Left cardiac atrium (tissue), 4 donors: ENCODE measurements around the gene IL36A. TPM values are rescaled to one million over a fixed set of nuclear protein-coding genes. Genes with fewer than 3 reads are reported as not detected.
A peak's percentile ranks its signal among the peaks of the same experiment; 100 is the strongest.

Experiments
- ATAC-seq, 2 donors: fragments of 200-7000 bp; cut with Tn5 transposase; one replicate each; pipeline ENCODE4 v1.9.1; 2020; ENCODE audit warnings: mild to moderate bottlenecking in 2 of 2, moderate library complexity in 2 of 2
- DNase-seq: peaks from one replicate; pipeline ENCODE4 v3.0.0-alpha.2; 2020
- intact Hi-C, 2 donors: fragments of 100-400 bp; cut with DNase I; formaldehyde crosslinking; loops; one replicate each; pipeline versions ENCODE4 v1.14.1 to v1.15.1; 2022 to 2023
- total RNA-seq, 2 donors: library from RNA; stranded (reverse); fragmentation: NEBNext Ultra II Directional; extraction: Animal tissue kit (Norgen Biotek cat#: 25700); gene quantifications; one replicate each; pipeline ENCODE4 v1.2.1, GENCODE V29; 2021
- donor health status: DM: no; HTN: yes; CAD: no.
- donor health status: DM: no; HTN: yes; CAD: no; lungs with severe emphysema.
- donor health status: DM: yes; HTN: yes; CAD: no.
- donor health status: Dilated cardiomyopathy.

The IL36A gene
- total RNA-seq, 2 donors from 2014 or later: not detected

DNA sequence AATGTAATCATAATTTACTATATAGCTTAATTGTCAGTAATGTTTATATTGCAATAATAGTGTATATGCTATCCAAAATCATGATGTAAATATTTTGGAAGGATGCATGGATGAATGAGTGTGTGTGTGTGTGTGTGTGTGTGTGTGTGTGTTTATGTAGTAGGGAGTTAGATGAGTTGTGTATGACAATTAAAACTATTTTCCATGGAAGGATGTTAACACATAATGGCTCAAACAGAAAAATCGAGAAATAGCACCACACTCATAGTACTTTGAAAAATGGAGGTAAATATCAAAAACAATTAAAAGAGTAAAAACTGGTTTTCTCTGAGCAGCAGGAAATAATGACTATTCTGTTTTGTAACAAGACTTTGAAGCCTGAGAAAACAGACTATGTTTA lies 8.1 kb upstream of the IL36A start:
- DNase-seq (no peak), ATAC-seq (no peak)
- intact Hi-C loops: no loop called here

GRCh38 chr2:113000436-113000835 lies 4.8 kb upstream of the IL36A start:
- intact Hi-C loops: no loop called here
- ATAC-seq (no peak), DNase-seq (no peak)

GRCh38 chr2:113002677-113003076 lies 2.6 kb upstream of the IL36A start:
- DNase-seq (no peak), ATAC-seq (no peak)
- intact Hi-C loops: no loop called here

GRCh38 chr2:113007250-113007649 lies 2.0 kb downstream of the IL36A start:
- DNase-seq: no peak
- ATAC-seq: no peak
- intact Hi-C loops: no loop called here

- DNase-seq (no peak), ATAC-seq (no peak)
- intact Hi-C loops: no loop called here
Observed at GRCh38 chr2:113009622-113010021, 4.4 kb downstream of the IL36A start.

- DNase-seq (no peak), ATAC-seq (no peak)
Observed at GRCh38 chr2:113010088-113010487, 4.8 kb downstream of the IL36A start.

DNA sequence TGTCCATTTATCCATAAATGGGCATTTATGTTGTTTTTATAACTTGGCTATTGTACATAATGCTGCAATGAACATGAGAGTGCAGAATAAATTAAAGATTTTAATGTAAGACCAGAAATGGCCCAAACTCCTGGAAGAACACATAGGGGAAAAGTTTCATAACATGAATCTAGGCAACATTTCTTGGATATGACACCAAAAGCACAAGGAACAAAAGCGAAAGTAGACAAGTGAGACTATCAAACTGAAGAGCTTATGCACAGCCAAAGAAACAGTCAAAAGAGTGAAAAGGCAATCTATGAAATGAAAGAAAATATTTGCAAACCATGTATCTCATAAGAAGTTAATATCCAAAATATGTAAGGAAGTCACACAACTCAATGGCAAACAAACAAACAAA lies 5.8 kb downstream of the IL36A start:
- intact Hi-C loops: no loop called here
- DNase-seq (no peak), ATAC-seq (no peak)

More at GRCh38 chr2:113010088-113010487, 4.8 kb downstream of the IL36A start:
- intact Hi-C loops: no loop called here

- DNase-seq (no peak), ATAC-seq (peak in 1 of 2 donors; percentile 64)
- intact Hi-C loops: no loop called here
Observed at GRCh38 chr2:113012436-113013335, 7.4 kb downstream of the IL36A start.

DNA sequence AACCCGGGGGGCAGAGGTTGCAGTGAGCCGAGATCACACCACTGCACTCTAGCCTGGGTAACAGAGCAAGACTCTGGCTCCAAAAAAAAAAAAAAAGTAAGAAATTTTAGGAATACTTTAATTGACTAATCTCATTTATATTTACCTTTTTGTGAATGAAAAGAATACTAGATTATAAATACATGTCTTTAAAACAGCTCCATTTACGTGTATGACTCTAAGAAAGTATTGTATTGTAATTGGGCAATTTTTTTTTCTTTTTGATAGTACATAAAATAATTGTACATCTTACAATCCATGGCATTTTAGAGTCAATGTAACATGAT lies 8.0 kb downstream of the IL36A start:
- intact Hi-C loops: no loop called here
- no peak for DNase-seq
- ATAC-seq: no peak

- no peak for DNase-seq
- intact Hi-C loops: no loop called here
- ATAC-seq: no peak
Observed at GRCh38 chr2:113014067-113014466, 8.8 kb downstream of the IL36A start.

GRCh38 chr2:113015042-113015441 lies 9.8 kb downstream of the IL36A start:
- ATAC-seq (no peak), DNase-seq (no peak)
- intact Hi-C loops: no loop called here

DNA sequence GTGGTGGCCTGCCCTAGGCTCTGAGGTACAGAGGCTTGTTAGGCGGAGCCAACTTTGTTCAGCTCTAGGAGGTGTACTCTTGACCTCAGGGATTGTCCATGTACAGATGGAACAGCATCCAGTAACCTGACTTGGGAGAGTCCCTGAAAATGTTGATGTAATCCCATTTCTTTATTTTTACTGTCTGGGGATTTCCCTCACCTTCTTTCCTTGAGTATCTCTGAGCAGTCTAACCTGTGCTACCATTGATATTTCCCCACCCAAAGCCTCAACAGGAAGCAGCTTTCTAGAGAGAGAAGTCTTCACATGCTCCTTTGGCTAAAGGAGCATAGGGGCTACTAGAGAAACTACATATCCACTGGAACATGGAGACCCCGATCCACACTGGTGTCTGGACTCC lies 10.4 kb downstream of the IL36A start:
- DNase-seq (no peak), ATAC-seq (no peak)
- intact Hi-C loops: no loop called here

DNA sequence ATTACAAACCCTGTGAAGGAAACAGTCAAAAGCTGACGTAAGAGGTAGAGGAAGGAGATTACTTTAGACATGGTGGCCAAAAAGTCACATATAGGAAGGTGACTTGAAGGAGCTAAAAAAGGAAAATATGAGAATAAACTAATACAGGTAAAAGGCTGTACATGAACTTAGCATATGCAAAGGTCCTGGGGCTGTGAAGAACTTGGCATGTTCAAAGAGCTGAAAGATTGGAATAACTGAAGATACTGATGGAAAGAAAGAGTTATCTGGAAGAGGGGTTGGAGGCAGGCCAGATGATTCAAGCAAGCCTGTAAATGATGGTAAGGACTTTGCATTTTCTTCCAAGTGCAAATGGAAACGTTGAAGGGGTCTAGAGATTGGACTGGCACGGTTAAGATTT lies 13.2 kb downstream of the IL36A start:
- no peak for DNase-seq
- ATAC-seq: no peak
- intact Hi-C loops: no loop called here

DNA sequence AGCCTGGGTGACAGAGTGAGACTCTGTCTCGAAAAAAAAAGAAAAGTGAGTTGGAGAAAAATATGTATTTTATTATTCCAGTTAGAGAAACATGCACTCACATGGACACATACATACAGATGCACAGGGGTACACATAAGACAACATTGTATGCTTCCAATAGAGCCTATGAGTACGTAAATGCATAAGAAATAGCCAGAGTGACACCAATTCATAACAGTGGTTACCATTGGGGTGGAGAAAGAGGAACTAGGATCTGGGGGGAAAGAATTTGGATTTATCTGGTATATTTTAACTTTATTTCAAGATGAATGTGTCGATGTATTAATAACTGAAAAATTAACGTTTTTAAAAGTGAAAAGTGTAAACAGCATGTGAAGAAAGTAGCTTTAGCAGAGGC lies 16.1 kb downstream of the IL36A start:
- no peak for ATAC-seq
- intact Hi-C loops: no loop called here

DNA sequence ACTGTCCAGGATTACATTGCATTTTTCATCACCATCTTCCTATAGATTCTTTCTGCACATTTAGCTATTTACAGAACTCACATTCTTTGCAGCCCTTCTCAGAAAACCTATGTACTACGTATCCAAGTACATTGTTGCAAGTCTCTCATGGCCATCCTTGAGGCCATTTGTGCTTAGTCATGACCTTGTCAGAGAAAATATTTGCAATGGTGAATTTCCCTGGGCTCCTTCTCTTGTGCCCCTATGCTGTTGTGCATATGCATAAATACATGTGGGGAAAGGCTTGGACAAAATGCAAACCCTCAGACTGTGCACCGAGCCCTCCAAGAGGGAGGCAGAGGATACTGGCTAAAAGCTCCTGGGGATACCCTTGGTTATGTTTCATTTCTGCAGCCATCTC lies 19.5 kb downstream of the IL36A start:
- ATAC-seq: no peak
- DNase-seq: no peak
- intact Hi-C loops: no loop called here

More for the DNA sequence above, 16.1 kb downstream of the IL36A start:
- DNase-seq: no peak

GRCh38 chr2:113025737-113026136 lies 20.5 kb downstream of the IL36A start:
- ATAC-seq: no peak
- intact Hi-C loops: no loop called here
- DNase-seq: no peak

GRCh38 chr2:113027691-113028090 lies 22.4 kb downstream of the IL36A start:
- DNase-seq: no peak
- intact Hi-C loops: no loop called here
- no peak for ATAC-seq

DNA sequence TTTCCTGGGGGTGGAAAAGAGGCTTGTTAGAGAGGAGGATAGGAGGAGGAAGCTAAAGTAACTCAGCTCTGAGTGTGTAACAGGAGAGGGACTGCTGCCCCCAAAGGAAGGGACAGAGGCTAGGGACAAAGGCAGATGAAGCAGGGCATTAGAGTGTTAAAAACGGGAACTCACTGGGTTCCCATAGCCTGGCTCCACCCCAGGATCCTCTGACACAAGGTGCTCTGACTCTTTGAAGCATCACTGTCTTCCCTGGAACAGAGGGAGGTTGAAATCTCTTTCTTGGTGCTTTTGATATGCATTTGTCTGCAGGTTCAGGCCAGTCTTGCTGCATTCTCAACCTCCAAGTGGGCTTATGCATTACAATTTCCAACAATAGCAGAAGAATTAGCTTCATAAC lies 22.9 kb downstream of the IL36A start:
- intact Hi-C loops: no loop called here
- no peak for DNase-seq
- no peak for ATAC-seq

DNA sequence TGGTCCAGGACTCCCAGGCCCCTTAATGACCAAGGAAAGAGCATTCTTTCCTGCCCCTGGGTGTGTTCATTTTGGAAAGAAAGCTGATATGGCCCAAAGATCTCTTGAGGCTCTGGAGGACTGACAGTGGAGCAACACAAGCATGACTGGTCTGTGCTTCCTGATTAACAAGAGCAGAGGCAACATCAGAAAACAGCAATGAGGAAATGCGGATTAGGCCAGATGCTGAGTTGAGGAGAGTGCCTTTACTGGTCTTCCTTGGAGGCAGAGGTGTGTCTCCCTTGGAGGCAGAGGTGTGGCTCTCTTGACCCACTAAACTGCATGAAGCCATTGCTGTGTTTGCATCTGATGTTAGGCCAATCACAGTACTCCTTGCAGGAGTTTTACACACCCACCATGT lies 27.5 kb downstream of the IL36A start:
- ATAC-seq: no peak
- no peak for DNase-seq
- intact Hi-C loops: no loop called here

- ATAC-seq: no peak
- intact Hi-C loops: no loop called here
- no peak for DNase-seq
Observed at GRCh38 chr2:113034016-113034415, 28.8 kb downstream of the IL36A start.

DNA sequence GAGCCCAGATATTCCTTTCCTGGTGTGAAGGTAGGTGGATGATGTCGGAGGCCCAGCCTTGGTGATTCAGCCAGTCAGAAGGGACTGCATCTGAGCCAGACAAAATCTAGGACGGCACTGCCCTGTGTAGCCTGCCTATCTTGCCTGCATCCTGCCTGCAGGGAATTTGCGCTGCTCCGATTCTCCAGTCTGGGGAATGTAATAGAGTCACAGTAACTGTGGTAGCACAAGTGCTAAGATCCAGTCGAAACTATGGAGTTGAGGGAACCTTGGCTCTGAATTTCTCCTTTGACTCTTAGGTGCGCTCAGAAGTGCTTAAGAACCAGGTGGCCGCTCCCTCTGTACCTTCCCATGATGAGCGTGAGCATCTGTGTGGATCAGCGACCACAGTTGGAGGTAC lies 31.5 kb downstream of the IL36A start:
- intact Hi-C loops: no loop called here
- ATAC-seq (no peak), DNase-seq (no peak)

DNA sequence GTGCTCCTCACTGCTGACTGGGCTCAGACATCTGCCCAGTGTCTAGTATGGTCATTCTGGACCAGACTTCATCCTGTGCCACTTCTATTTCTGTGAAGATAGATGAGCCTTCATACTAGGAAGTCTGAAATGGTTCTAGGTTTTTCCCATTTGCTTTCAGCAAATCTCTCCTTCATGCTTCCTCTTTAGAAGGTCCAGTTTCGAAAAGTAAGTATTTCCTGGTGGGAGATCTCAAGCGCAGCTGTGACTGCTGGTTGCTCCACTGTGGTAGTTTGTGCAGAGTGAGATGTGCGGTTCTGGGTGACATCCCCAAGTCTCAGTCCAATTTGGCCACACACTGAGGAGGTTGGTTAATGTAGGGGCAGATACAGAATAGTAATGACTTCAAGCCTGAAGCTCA lies 33.0 kb downstream of the IL36A start:
- DNase-seq (no peak), ATAC-seq (no peak)
- intact Hi-C loops: no loop called here
